ENCODE results near the gene RBM5.
A peak's percentile ranks its signal among the peaks of the same experiment; 100 is the strongest.

Gene RBM5

DNA sequence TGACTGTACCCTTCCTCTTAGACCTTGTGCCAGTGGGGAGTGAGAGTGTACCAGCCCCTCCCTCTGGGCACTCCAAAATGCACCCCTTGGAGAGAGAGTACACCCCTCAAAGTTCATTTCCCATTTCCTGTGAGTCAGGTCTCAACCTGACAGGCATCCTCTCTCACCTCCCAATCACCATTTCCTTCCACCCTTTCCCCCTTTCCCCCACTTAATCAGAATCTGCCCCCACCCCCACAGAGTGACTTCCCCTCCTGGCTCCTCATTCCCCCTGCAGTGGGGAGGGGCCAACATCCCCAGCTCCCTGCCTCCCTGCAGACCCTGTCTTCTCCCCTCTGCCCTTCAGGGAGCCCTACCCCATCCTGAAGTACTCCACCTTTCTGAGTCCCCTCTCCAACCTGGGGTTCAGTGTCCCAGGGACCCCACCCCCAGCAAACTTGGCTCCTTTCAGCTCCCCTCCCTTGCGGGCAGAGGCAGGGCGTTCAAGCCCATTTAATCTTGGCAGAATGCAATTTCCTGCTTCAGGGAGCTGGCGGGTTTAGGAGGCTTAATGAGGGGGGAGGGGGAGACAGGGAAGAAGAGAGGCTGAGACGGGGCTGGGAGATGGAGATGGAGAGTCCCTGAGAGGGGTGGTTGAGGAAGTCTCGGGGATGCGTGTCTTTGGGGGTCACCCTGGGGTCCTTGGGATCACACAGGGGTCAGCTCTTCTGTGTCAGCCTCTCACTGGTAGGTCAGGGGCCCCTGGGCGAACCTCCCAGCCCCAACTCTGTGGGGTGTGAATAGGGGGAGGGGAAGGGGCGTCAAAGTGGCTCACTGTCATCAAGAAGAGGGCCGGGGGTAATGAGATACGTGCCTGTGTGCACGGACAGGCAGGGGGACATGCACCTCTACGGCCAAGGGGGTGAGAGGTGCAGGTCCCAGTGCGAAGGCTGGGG, 49.8 kb downstream of the RBM5 start:
- DNase-seq (ENCODE audit: low read depth in 2 of 2): no peak

DNA sequence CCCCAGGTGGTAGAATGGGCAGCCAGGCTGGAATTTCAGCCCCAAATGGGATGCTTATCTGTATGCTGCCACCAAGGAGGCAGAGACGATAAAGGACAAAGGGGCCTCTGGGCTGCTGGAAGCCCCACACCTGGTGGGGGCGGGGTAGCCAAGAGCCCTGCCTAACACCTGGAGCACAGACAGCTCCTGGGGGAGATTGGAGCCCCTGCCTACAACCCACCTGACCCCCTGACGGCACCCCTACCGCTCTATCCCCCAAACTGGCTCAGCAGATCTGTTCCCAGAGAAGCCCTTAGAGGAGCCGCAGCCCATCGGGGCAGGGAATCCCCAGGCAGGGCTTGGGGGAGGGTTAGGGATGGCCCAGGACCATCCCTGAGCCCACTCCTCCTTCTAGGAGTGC, 50.6 kb downstream of the RBM5 start:
- DNase-seq (ENCODE audit: low read depth in 2 of 2): no peak

DNA sequence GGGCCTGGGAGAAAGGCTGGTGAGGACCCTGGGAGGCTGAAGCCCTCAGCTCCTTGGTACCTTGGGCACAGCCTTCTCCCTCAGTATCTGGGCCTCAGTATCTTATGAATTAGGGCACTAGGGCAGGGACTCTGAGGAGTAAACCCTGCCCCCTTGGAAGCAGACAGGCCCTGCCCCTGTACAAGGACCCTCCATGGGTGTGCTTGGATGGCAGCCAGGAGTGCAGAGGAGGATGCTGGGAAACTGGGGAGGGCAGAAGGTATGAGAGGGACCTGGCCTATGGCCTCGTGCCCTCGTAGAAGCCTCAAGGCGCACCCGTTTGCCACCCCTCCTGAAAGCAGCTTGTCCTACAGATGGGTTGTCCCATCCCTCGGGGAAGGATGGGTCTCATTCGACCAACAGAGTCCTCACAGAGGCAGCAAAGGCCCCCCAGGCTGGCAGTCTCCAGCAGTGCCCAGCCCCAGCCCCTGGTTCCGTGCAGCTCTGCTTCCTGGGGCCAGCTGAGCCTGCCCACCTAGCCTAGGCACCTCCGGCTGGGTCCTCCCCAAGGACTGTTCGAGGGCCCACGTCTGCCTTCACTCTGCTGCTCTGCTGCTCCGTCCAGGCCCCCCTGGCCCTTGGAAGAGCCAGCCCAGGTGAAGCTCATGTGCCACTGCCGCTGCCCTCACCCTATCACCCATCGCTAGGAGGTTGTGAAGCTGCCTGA, 51.2 kb downstream of the RBM5 start:
- no peak for DNase-seq (ENCODE audit: low read depth in 2 of 2)

DNA sequence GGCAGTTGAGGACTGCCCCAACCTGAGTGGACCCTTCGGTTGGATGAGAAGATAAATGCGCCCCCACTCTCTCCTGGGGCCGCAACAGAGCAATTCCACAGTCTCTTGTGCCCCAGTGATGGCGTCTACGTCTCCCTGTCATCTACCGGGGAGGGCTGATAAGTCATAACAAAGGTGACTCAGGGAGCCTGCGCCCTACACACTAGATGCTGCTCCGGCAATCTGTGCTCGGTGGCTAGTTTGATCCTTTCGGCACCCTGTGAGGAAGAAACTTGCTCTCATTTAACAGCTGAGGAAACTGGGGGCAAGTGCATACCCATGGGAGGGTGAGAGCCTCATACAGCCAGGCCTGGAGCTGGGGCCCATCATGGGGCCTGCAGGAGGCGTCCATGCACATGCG, 52.3 kb downstream of the RBM5 start:
- no peak for DNase-seq (ENCODE audit: low read depth in 2 of 2)

DNA sequence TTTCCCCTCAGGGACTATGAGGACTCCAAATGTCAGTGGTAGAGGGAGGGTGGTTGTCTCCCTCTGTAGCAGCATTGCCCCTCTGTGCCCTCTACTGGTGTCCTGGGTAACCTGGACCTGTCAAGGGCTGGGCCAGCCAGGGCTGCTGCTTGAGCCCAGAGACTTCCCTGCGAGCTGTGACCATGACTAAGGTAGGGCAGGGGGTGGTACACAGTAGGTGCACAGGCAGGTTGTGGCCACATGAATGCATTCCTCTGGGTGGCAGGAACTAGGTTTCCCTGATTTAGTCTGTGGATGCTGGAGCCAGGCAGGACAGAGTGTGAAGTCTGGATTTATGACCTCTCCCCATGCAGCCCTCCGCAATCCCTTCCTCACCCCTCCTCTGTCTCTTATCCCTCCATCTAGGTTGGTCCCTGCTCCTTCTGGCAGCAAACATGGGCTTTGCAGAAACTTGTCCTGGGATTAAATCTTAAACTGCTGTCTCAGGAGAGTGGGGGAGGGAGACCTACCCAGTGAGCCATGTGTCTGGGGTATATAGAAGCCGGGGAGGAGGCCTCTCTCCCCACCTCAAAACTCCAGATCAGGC, 57.7 kb downstream of the RBM5 start:
- DNase-seq (ENCODE audit: low read depth in 2 of 2): no peak

DNA sequence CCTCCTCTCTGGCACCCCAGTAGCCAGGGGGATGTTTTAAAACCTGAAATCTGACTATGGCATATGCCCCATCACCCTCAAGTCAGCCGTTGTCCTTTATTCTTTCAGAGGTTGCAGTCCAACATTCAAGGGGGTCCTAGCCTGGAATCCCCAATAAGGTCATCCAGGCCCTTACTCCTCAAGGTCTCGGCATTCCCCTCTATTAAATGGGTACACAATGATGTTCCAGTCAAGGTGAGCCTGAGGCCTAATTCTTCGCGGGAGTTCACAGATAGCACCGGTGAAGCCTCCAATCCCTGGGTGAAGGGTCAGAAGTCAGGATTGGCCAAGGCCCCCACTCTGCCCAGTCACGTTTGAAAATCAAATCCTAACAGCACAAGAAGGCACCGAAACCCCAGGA, 58.3 kb downstream of the RBM5 start:
- DNase-seq (ENCODE audit: low read depth in 2 of 2): no peak

DNA sequence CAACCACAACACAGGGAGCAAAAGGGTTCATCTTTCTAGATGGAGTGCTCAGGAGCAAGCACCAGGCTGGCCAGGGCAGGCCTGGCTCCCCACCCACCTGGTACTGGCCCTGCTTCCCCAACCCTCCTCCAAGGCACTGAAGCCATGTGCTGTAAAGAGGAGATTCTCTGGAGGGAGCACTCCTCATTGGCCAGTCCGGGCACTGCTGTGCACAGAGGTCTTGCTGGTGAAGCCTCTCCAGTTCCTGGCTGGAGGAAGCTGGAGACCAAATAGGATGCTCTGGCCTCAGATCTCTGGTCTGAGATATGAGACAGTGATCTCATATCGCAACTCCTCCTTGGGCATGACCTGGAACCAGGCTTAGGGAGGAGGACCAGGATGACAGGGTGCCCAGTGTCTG, 58.7 kb downstream of the RBM5 start:
- no peak for DNase-seq (ENCODE audit: low read depth in 2 of 2)

DNA sequence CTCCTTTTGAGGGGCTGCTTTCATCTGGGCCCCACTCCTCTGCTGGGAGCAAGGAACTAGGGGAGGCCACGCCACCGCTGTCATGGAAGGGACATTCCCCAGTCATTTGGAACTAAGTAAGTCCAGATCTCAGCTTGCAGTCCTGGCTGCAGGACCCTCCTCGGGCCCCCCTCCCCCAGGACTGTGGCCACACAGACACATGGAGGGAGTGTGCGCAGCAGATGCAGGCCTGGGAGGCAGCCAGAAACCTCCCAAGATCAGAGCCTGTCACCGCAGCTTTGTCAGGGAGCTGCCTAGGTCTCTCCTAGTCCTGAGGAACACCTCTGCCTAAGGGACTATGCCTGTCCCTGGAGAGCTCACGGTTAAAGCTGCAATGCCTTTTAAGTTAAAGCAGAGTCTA, 59.1 kb downstream of the RBM5 start:
- no peak for DNase-seq (ENCODE audit: low read depth in 2 of 2)

DNA sequence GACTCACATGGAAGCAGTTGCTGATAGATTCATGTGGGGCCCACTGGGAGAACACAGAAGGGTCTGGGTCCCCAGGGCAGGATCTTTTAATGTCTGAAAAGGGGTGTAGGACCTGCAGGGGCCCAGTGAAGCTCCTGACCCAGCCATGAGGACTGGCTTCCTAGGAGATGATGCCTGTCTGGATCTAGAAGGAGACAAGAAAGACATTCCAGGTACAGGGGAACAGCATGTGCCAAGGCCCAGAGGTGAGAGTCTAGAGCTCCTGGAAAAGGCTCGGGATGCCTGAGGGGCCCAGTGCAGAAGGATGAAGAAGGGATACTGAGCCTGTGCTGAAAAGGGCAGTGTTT, 61.7 kb downstream of the RBM5 start:
- DNase-seq (ENCODE audit: low read depth in 2 of 2): no peak

DNA sequence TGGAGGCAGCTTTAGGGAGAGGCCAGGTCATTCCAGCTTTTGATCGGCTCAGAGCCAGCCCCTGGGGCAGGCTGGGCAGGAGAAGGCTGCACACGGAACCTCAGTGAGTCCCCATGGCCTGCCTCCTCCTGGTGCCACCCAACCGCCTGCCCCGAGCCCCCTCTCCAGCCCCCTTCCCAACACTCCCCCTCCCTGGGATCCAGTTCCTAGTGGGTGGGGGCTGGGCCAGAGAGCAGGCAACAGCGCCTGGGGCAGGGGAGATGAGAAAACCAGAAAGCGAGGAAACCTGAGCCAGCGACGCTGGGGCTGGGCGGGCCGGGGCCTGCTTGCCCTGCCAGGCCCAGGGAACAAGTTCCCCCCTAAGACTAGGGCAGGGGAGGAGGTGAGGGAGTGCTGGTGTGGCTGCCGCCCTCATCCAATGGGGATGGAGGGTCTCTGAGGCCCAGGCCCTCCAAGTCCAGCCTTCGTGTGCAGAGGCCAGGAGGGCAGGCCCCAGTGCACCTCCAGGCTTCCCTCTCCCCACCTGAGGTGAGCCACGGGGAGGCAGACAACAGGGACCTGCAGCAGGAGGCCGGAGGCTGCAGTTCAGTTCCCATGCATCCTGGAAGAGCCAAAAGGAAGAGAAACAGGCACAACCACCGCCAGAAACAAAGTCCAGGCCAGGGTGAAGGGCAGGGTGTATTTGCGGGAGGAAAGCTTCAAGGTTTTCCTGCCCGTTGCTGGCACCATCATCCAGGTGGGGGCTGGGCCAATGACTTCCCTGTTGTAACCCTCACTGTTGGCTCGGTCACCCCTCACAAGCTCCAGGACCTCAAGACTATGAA, 62.4 kb downstream of the RBM5 start:
- DNase-seq (ENCODE audit: low read depth in 2 of 2): no peak

DNA sequence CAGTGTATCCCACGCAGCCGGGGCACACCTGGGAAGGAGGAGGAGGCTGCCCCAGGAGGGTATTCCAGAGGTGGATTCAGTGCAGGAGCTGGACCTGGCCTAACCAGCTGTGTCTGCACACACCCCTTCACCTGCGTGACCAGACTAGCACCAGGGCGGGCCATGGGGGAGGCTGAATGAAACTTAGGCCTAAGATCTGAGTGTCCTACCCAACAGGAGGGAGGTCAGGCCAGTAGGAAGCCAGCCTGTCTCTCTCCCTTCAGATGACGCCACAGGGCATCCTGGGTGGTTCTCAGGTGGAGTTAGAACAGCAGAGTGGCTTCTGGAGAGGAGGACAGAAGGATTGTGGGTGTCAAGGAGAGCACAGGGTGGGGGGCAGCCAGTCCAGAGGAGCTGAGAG, 63.0 kb downstream of the RBM5 start:
- DNase-seq (ENCODE audit: low read depth in 2 of 2): no peak

DNA sequence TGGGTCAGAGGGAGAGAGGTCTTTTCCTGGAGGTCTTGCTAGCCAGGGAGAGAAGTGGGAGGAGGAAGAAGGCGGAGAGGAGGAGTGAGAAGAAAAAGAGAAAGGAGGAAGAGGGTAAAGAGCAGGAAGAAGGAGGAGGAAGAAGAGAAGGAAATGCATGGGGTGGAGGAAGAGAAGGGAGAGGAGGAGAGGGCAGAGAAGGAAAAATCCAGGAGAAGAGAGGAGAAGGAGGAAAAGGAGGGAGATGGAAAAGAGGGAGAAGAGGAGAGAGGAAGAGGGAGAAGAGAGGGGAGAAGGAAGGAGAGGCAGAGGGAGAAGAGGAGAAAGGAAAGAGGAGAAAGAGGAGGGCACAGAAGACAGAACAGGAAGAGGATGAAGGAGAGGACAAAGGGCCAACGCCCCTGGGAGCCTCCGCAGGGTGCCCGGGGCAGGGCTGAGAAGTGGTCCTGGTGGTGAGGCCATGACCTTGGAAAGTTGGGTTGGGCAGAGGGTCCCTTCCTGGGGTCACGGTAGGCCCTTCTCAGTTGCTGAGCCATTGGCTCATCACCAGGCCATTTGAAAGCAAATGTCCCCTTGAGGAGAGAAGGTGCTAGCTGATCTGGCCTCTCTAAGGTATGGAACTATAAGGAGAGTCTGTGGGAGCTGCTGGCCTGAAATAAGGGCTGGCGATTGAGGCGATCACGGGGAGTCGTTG, 65.2 kb downstream of the RBM5 start:
- no peak for DNase-seq (ENCODE audit: low read depth in 2 of 2)

DNA sequence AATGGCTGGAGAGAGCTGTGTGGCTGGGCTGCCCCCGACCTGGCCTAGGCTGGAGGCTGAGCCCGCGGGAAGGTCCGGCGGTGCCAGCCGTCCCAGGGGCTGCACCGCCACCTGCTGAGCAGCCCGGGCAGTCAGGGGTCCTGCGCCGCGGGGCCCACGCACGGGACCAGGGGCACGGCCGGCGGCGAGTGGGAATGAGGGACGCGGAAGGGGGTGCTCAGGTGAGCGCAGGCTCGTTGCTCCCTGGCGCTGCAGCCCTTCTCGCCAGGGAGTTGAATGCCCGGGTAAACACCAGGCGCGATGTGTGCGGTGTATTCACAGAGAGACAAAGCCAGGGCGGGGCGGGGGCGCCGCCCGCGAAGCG, 65.7 kb downstream of the RBM5 start:
- DNase-seq (ENCODE audit: low read depth in 2 of 2): no peak

DNA sequence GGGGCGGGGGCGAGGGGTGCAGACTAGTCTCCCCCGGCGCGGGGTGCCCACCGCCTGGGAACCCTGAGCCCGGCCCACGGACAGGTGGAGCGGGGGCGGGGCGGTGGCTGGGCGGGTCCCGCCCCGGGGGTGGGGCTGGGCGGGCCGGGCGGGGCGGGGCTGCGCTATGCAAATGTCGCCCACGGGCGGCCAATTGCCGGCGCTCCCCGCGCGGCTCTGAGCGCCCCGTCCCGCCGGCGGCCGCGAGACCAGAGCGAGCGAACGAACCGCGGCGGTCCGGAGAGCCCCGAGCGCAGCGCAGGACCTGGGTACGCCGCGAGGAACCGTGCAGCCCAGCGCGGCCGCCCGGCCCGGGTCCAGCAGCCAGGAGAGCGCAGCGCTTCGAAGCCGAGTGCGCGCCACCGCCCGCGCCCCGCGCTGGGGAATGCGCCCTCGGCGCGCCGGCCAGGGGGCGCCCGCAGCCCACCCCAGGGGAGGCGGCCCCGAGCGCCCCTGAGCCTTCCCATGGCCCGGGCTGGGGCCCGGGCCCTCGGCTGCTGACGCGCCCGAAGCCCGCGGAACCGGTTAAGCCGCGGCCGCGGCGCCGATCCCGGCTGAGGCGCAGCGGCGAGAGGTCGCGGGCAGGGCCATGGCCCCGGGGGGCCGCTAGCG, 66.2 kb downstream of the RBM5 start, which contains the start of gene SEMA3F:
TSS of gene SEMA3F (plus strand) at position 485 of the 651 bp plus-strand sequence. CDS start 4,299 bp downstream, outside the sequence.
- DNase-seq (ENCODE audit: low read depth in 2 of 2): peak; percentile 21 to 35

DNA sequence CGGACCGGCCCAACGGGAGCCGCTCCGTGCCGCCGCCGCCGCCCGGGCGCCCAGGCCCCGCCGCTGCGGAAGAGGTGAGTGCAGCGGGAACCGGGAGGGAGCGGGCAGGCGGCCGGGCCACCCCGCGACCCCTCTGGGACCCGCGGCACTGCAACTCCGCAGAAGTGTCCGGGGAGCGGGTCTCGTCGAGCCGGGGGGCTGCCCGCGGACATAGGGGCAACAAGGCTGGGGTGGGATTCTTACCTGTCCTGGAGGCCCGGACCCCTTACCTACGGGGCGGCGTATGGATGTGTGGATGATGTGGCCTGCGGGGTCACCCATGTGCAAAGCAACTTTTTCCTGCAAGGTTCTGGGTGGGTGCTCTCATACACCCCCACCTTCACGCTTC, 66.8 kb downstream of the RBM5 start:
- no peak for DNase-seq (ENCODE audit: low read depth in 2 of 2)

DNA sequence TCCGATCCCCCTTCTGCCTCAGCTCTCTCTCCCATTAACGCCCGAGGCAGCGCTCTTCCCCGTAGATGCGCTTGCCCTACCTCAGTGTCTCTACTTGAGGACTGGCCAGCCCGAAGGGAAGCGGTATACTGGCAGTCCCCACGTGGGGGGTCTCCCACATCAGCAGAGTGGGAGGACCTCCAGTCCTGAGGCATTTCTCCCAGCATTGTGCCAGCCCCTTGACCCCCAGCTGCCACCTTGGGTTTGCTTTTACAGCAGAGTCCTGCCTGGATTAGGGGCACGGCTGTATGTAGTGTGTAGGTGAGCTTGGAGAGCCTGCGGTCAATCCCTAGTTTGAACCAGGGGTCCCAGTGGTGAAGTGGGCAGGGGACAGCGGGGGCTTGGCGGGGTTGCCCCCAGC, 67.2 kb downstream of the RBM5 start:
- DNase-seq (ENCODE audit: low read depth in 2 of 2): no peak

DNA sequence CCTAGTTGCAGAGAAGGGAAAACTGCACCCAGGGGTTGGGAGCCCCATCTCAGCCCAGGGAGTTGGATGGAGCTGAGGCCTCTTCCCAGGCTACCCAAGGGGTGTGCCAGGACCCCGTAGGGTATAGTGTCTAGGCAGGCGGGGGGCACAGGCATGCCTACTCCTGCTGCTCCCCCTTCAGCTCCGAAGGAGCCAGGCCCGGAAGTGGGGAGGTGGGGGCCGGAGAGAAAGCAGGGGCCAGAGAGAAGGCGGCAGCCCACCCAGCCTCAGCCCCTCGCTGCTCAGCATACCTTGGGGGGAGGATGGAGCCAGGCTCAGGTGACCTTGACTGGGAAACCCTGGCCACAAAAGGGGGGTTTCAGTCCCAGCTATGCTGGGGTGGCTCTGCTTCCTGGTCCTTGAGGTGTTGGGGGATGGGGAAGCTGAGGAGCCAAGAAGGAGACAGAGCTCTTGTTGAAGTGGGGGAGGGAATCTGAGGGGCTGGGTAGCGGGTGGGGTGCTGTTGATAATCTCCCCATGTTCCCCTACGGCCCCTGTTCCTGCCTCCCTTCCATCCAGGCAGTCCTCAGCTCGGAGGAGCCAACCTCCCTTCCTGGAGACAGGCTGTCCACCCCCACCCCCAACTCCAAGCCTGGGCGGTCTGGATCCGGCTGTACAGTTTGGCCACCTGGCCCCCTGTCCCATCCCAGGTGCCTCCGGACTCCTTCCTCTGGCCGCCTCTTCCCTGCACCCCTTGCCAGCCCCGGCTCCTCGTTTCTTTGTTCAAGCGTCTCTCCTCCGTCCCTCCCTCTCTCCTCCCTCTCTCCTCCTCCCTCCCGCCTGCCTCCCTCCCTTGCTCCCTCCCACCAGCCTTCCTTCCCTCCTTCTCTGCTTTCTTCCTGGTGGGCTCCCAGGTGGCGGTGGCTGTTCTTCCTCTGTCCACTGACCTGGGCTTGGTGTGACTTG, 68.1 kb downstream of the RBM5 start:
- no peak for DNase-seq (ENCODE audit: low read depth in 2 of 2)

DNA sequence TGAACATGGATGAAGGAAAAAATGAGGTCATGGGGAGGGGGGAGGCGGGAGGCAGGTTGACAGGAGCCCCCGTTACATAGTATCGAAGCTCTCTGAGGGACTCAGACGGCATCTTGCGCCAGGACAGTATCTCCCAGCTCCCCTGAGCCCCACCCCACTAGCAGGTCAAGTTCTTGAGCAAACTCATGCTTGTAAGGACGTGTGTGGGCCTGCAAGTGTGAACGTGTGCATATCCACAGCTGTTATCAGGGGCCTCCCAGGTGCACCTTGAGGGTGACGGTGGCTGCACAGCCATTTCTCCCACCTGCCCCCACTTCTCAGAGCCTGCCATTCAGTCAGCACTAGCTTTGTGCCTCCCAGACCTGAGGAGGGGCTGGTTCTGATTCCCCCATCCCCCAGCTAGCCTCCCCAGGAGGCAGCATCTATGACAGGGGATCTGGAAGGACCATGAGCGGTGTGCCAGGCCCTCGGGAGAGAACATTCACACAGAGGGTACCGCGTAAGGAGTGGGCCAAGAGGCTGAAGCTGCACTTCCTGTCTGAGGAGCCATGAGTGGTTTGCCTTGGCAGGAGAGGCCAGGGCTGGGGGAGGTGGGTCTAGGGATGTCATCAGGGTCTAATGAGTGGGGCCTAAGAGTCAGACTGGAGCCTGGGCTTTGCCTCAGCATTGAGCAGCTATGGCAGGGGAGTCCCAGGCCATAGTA, 69.3 kb downstream of the RBM5 start:
- DNase-seq (ENCODE audit: low read depth in 2 of 2): no peak

DNA sequence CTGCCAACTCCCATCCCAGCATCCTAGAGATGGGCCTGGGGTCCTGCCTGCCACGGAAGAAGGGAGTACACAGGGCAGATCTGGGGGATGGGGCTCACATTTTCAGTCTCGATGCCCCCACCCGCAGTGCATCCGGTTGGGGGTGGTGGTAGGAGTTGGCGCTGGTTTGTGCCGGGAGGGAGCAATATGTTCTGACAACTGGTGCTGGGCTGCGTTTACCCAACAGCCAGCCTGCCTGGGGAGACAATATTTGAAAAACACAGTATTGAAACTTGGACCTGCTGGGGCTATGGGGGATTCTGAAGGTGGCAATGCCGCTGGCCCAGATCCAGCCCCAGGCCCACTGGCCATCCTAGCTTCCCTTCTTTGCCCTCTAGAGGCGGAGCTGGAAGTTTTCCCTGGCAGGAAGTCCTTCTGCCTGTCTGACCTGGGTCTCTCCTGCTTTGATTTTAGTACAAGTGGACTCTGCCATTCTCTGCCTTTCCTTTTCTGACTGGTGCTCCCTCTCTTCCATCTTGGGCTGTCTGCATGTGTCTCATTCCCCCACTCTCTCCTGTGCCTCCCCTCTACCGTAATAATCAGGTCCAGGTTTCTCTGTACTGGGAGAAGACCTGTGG, 69.9 kb downstream of the RBM5 start:
- DNase-seq (ENCODE audit: low read depth in 2 of 2): no peak

All from stimulated activated CD4-positive, alpha-beta T cell treated with anti-CD3 and anti-CD28 coated beads, Interleukin-12 subunit alpha, Interleukin-12 subunit beta, amount 100 ng/mL, for 24 hours (primary cell).